SK-N-SH (cell line): Measurements from ENCODE around the gene ACOT7. TPM values are rescaled to one million over a fixed set of nuclear protein-coding genes. Genes with fewer than 3 reads are reported as not detected.

ENCODE experiments used
- CTCF ChIA-PET: fragments of 300-600, 350-600 bp; formaldehyde crosslinking; extraction: SDS; loops from one replicate; lab custom pipeline; 2021; lab: Yijun Ruan, JAX
- POLR2A ChIA-PET: fragments of 350-600 bp; sonication (Branson Sonifier 250); formaldehyde crosslinking; extraction: SDS; loops from one replicate; lab custom pipeline; 2020; ENCODE audit warnings: antibody characterized with exemption, inconsistent platforms; lab: Yijun Ruan, JAX
- DNase-seq: peaks from one replicate; pipeline ENCODE4 v3.0.0; 2012
- H2AFZ ChIP-seq: fragments of 200-600 bp; sonication (generic); 2 replicates; pipeline ENCODE4 v1.8.1; 2016; ENCODE audit warnings: antibody characterized with exemption, mild to moderate bottlenecking, low read depth
- H3F3A ChIP-seq: fragments of 200-600 bp; sonication (generic); replicated peaks from 2 replicates; pipeline ENCODE3; 2016; ENCODE audit warnings: antibody characterized with exemption, mild to moderate bottlenecking; ENCODE audit not compliant: insufficient read depth
- H3K27ac ChIP-seq, 2 experiments: fragments of 200-500 bp in 1 of 2; fragments of 200-600 bp in 1 of 2; sonication (Bioruptor generic) in 1 of 2; sonication (generic), shearing (Covaris generic) in 1 of 2; 2 replicates each; pipeline versions ENCODE4 v1.5.1 to v1.6.1; 2014 to 2016; ENCODE audit warnings: low read depth in 2 of 2, inconsistent platforms in 1 of 2, low read length in 1 of 2, mild to moderate bottlenecking in 1 of 2, mixed read lengths in 1 of 2
- H3K27me3 ChIP-seq: fragments of 200-600 bp; sonication (generic), shearing (Covaris generic); 2 replicates; pipeline ENCODE4 v1.6.1; 2016; ENCODE audit warnings: mixed run types; ENCODE audit not compliant: insufficient read depth
- H3K36me3 ChIP-seq, 2 experiments: fragments of 200-500 bp in 1 of 2; fragments of 200-600 bp in 1 of 2; sonication (Bioruptor generic) in 1 of 2; sonication (generic) in 1 of 2; replicated peaks in 1 of 2; 2 replicates each; pipeline versions ENCODE3 to v1.5.1; 2014 to 2016; ENCODE audit warnings: low read length in 1 of 2, mild to moderate bottlenecking in 1 of 2; ENCODE audit not compliant: insufficient read depth in 2 of 2, control insufficient read depth in 1 of 2
- H3K4me1 ChIP-seq, 2 experiments: fragments of 200-500 bp in 1 of 2; fragments of 200-600 bp in 1 of 2; sonication (Bioruptor generic) in 1 of 2; sonication (generic), shearing (Covaris generic) in 1 of 2; 2 replicates each; pipeline versions ENCODE4 v1.5.1 to v1.6.1; 2014 to 2016; ENCODE audit warnings: low read depth in 1 of 2, low read length in 1 of 2, mixed run types in 1 of 2; ENCODE audit not compliant: insufficient read depth in 2 of 2, control insufficient read depth in 1 of 2
- H3K4me2 ChIP-seq: fragments of 200-600 bp; sonication (generic), shearing (Covaris generic); 2 replicates; pipeline ENCODE4 v1.6.1; 2017; ENCODE audit warnings: mixed run types
- H3K4me3 ChIP-seq, 2 experiments: fragments of 200-500 bp in 1 of 2; fragments of 200-600 bp in 1 of 2; sonication (Bioruptor generic) in 1 of 2; sonication (generic), shearing (Covaris generic) in 1 of 2; 2 replicates each; pipeline versions ENCODE4 v1.5.1 to v1.8.1; 2014 to 2016; ENCODE audit warnings: low read depth in 2 of 2, inconsistent platforms in 1 of 2, low read length in 1 of 2, mild to moderate bottlenecking in 1 of 2, mixed read lengths in 1 of 2, moderate library complexity in 1 of 2
- H3K79me2 ChIP-seq: fragments of 200-600 bp; sonication (generic); 2 replicates; pipeline ENCODE4 v1.8.1; 2017; ENCODE audit warnings: mild to moderate bottlenecking; ENCODE audit not compliant: insufficient read depth
- H3K9ac ChIP-seq: fragments of 200-600 bp; sonication (generic); 2 replicates; pipeline ENCODE4 v1.6.1; 2017; ENCODE audit warnings: mixed run types
- H3K9me2 ChIP-seq: fragments of 200-600 bp; sonication (generic); 2 replicates; pipeline ENCODE4 v1.6.1; 2017; ENCODE audit warnings: mixed run types
- H3K9me3 ChIP-seq: fragments of 200-600 bp; sonication (generic); 2 replicates; pipeline ENCODE4 v1.6.1; 2017; ENCODE audit warnings: mixed run types, mild to moderate bottlenecking, moderate library complexity
- H4K20me1 ChIP-seq: fragments of 200-600 bp; sonication (generic); 2 replicates; pipeline ENCODE4 v1.6.1; 2017; ENCODE audit warnings: mild to moderate bottlenecking, mixed run types; ENCODE audit not compliant: insufficient read depth
- CHD2 ChIP-seq: fragments of 150-350 bp; IDR thresholded peaks from 2 replicates; pipeline ENCODE4 v1.6.1; 2018; ENCODE audit warnings: low read length; ENCODE audit not compliant: partially characterized antibody
- EP300 ChIP-seq, 2 experiments: IDR thresholded peaks; 2 replicates each; pipeline versions ENCODE4 v1.4.0 to v1.6.1; 2012; ENCODE audit warnings: borderline replicate concordance in 1 of 2, low read depth in 1 of 2, low read length in 1 of 2
- GABPA ChIP-seq: IDR thresholded peaks from 2 replicates; pipeline ENCODE4 v1.4.0; 2012; ENCODE audit warnings: low read depth, mild to moderate bottlenecking
- GATA2 ChIP-seq: sonication (generic); formaldehyde crosslinking; IDR thresholded peaks from 2 replicates; pipeline ENCODE4 v1.5.0; 2020; ENCODE audit warnings: mild to moderate bottlenecking, missing genetic modification reagents
- JUND ChIP-seq: IDR thresholded peaks from 2 replicates; pipeline ENCODE4 v1.4.0; 2012
- MEF2A ChIP-seq: IDR thresholded peaks from 2 replicates; pipeline ENCODE4 v1.4.0; 2012; ENCODE audit warnings: low read depth, borderline replicate concordance
- SMC3 ChIP-seq: IDR thresholded peaks from 2 replicates; pipeline ENCODE4 v1.6.1; 2012; ENCODE audit warnings: low read depth, low read length, improper control_type of control experiment
- TAF1 ChIP-seq: IDR thresholded peaks from 2 replicates; pipeline ENCODE4 v1.6.1; 2012; ENCODE audit warnings: low read depth, mild to moderate bottlenecking, low read length, moderate library complexity, borderline replicate concordance
- TCF12 ChIP-seq: IDR thresholded peaks from 2 replicates; pipeline ENCODE4 v1.4.0; 2012
- whole genome bisulfite sequencing: methylation state at CpG from one replicate; pipeline ENCODE4 v1.1.6; 2017; ENCODE audit warnings: low lambda C conversion rate; 5-methylcytosine and 5-hydroxymethylcytosine counted together
- polyA plus RNA-seq, 3 experiments: library from polyadenylated mRNA; depleted of rRNA; stranded (reverse); fragments of >200 nt; gene quantifications; 2 replicates each; pipeline ENCODE4 v1.2.3, GENCODE V29; 2012
- TF ChIP-seq, protein P1 (sequence below): IDR thresholded peaks from 2 replicates; pipeline ENCODE4 v1.4.0; 2012; ENCODE audit warnings: low read depth, borderline replicate concordance
- TF ChIP-seq, protein P2 (sequence below): fragments of 150-350 bp; IDR thresholded peaks from 2 replicates; pipeline ENCODE4 v1.6.1; 2016; ENCODE audit warnings: mild to moderate bottlenecking, low read depth, low read length
- TF ChIP-seq, protein P3 (sequence below): fragments of 200-600 bp; sonication (generic); IDR thresholded peaks from 2 replicates; pipeline ENCODE4 v1.6.1; 2017; ENCODE audit warnings: antibody characterized with exemption, mild to moderate bottlenecking, moderate library complexity

Gene ACOT7
- polyA plus RNA-seq, 1 of the 3 experiments (the other 2 are of a cell fraction) = 289 TPM

DNA sequence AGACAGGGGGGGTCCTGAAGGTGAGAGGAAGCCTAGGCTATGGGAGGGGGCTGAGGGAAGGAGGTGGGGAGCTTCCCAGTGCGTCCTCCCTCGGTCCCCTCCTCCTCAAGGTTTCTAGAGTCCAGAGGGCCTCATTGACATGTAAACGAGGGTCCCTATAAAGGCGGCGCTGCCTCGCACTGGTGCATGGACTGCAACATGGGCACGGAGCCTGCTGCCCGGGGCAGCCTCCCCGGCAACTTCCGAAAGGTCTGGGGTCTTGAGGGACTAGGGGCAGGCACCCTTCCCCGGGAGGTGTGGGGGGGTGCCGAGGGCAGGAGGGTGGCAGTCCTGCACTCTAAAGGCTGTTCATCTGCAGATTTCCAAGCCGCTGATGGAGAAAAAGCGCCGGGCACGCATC, 149.6 kb downstream of the ACOT7 start, which contains the start of gene HES3:
Gene HES3, plus strand, starts transcription at position 187 of the 400 bp plus-strand sequence. Its CDS starts 187 bp downstream, at position 374.
- H3K36me3 ChIP-seq = no peaks in the 10 kb centered on the region
- no peaks in the 10 kb centered on the region for H3K9me2 ChIP-seq
- H3K4me1 ChIP-seq = no peaks in the 10 kb centered on the region; a peak in 1 of 4 replicates
- H4K20me1 ChIP-seq = peaks cover 3% of the 10 kb centered on the region; the same call in 1 of the 2 replicates
- H2AFZ ChIP-seq = no peak within 1 kb of the TSS
- TF ChIP-seq TCF12 = no peak
- TF ChIP-seq MEF2A = no peak
- no peak for TF ChIP-seq GABPA
- no peak for TF ChIP-seq CHD2
- TF ChIP-seq, protein P1, sequence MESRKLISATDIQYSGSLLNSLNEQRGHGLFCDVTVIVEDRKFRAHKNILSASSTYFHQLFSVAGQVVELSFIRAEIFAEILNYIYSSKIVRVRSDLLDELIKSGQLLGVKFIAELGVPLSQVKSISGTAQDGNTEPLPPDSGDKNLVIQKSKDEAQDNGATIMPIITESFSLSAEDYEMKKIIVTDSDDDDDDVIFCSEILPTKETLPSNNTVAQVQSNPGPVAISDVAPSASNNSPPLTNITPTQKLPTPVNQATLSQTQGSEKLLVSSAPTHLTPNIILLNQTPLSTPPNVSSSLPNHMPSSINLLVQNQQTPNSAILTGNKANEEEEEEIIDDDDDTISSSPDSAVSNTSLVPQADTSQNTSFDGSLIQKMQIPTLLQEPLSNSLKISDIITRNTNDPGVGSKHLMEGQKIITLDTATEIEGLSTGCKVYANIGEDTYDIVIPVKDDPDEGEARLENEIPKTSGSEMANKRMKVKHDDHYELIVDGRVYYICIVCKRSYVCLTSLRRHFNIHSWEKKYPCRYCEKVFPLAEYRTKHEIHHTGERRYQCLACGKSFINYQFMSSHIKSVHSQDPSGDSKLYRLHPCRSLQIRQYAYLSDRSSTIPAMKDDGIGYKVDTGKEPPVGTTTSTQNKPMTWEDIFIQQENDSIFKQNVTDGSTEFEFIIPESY = no peak
- TF ChIP-seq SMC3 = no peak
- TF ChIP-seq EP300 (IDR thresholded peaks at IDR 0.05; ENCODE audit: borderline replicate concordance in 1 of 2, low read depth in 1 of 2, low read length in 1 of 2) = no peak
- TF ChIP-seq JUND = no peak
- H3K4me2 ChIP-seq = no peak within 1 kb of the TSS
- ChIA-PET POLR2A (interaction anchor here (1.9 kb wide), 1 partner anchor 8 kb away, joined by 5 read pairs; the partner anchor contains the start of gene ICMT), CTCF (interaction anchor here (1.0 to 9.5 kb wide), 15 partner anchors 15 to 251 kb away, joined by 3 to 318 read pairs (median 11); partner anchors contain the start of genes GPR153, HES2, NPHP4 and RPL22)
- WGBS = 71% methylated on average over 16 of the region's 16 CpGs
- no peak for DNase-seq
- H3K79me2 ChIP-seq = no peaks in the 10 kb centered on the region
- H3F3A ChIP-seq = no peaks in the 10 kb centered on the region
- peak within 1 kb of the TSS; percentile 44 to 48; a peak in 2 of 4 replicates for H3K4me3 ChIP-seq
- H3K9ac ChIP-seq = no peak within 1 kb of the TSS
- no peaks in the 10 kb centered on the region for H3K27me3 ChIP-seq
- H3K9me3 ChIP-seq = no peaks in the 10 kb centered on the region
- H3K27ac ChIP-seq = peak within 1 kb of the TSS in 1 of 2 experiments; percentile 76; a peak in 1 of 4 replicates

DNA sequence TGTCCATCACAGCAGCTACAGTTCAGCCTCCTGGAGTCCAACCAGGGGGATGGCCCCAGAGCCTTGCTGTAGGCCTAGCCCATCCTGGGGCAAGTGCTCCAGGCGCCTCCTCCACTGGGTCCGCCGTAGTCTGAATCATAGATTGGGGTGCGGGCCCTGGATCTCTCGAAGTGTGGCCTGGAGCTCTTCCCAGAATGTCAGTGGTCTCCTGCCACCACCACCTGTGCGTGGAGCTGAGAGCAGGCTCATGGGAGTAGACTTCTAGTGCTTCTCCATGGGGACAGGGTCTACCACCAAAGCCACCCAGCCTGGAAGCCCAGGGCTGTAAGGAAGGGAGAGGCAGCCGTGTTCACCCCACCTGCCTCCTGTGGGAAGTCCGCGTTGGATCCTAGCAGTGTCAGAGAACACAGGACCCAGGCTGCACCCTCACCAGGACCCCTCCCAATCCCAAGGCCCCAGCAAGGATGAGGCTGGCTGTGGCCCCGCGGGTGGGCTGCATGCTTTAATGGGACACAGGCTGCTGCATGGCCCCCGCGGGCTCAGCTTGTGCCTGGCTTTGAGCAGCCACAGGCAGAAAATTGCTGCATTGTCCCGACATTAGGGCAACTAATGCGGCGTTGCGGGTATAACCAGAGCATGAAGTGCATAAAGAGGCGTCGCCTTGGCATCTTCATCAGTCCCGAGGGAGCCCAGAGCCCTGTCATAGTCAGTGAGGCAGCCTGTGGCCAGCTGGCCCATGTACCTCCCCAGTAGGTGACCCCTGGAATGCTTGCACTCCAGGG, 150.3 kb downstream of the ACOT7 start:
- Histone ChIP-seq H2AFZ (no peak overlapping the region), H3K79me2 (no peaks in the 10 kb centered on the region), H3K4me3 (no peak overlapping the region), H3K4me1 (no peaks in the 10 kb centered on the region; a peak in 1 of 4 replicates), H3K9me3 (no peaks in the 10 kb centered on the region), H3K9ac (no peak overlapping the region), H3K27me3 (no peaks in the 10 kb centered on the region), H3K9me2 (no peaks in the 10 kb centered on the region), H3K4me2 (no peak overlapping the region), H4K20me1 (peaks cover 3% of the 10 kb centered on the region; the same call in 1 of the 2 replicates), H3K36me3 (no peaks in the 10 kb centered on the region), H3F3A (no peaks in the 10 kb centered on the region), H3K27ac (no peak overlapping the region)
- DNase-seq = no peak
- ChIA-PET POLR2A (interaction anchor here (0.7 kb wide), 1 partner anchor 124 kb away, joined by 3 read pairs; no protein-coding TSS in a partner anchor), CTCF (interaction anchor here (1.0 to 7.4 kb wide), 8 partner anchors 72 to 197 kb away, joined by 3 to 100 read pairs (median 4); no protein-coding TSS in a partner anchor)
- 82% methylated on average over 11 of the region's 20 CpGs for WGBS
- TF ChIP-seq, protein P2, sequence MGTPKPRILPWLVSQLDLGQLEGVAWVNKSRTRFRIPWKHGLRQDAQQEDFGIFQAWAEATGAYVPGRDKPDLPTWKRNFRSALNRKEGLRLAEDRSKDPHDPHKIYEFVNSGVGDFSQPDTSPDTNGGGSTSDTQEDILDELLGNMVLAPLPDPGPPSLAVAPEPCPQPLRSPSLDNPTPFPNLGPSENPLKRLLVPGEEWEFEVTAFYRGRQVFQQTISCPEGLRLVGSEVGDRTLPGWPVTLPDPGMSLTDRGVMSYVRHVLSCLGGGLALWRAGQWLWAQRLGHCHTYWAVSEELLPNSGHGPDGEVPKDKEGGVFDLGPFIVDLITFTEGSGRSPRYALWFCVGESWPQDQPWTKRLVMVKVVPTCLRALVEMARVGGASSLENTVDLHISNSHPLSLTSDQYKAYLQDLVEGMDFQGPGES = no peak
- TF ChIP-seq TAF1 (no peak), GATA2 (CRISPR knock-in tag) (no peak)
- TF ChIP-seq, protein P3, sequence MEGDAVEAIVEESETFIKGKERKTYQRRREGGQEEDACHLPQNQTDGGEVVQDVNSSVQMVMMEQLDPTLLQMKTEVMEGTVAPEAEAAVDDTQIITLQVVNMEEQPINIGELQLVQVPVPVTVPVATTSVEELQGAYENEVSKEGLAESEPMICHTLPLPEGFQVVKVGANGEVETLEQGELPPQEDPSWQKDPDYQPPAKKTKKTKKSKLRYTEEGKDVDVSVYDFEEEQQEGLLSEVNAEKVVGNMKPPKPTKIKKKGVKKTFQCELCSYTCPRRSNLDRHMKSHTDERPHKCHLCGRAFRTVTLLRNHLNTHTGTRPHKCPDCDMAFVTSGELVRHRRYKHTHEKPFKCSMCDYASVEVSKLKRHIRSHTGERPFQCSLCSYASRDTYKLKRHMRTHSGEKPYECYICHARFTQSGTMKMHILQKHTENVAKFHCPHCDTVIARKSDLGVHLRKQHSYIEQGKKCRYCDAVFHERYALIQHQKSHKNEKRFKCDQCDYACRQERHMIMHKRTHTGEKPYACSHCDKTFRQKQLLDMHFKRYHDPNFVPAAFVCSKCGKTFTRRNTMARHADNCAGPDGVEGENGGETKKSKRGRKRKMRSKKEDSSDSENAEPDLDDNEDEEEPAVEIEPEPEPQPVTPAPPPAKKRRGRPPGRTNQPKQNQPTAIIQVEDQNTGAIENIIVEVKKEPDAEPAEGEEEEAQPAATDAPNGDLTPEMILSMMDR = no peak
